Measurements from ENCODE around the gene ITPKC. TPM values are rescaled to one million over a fixed set of nuclear protein-coding genes. Genes with fewer than 3 reads are reported as not detected.

The ITPKC gene
- total and polyA plus RNA-seq, 10 of the 15 experiments (the other 5 are each of a cell fraction or from before 2014, with no cell fraction given), result 0.03 to 6.4 (median 3.5) TPM

DNA sequence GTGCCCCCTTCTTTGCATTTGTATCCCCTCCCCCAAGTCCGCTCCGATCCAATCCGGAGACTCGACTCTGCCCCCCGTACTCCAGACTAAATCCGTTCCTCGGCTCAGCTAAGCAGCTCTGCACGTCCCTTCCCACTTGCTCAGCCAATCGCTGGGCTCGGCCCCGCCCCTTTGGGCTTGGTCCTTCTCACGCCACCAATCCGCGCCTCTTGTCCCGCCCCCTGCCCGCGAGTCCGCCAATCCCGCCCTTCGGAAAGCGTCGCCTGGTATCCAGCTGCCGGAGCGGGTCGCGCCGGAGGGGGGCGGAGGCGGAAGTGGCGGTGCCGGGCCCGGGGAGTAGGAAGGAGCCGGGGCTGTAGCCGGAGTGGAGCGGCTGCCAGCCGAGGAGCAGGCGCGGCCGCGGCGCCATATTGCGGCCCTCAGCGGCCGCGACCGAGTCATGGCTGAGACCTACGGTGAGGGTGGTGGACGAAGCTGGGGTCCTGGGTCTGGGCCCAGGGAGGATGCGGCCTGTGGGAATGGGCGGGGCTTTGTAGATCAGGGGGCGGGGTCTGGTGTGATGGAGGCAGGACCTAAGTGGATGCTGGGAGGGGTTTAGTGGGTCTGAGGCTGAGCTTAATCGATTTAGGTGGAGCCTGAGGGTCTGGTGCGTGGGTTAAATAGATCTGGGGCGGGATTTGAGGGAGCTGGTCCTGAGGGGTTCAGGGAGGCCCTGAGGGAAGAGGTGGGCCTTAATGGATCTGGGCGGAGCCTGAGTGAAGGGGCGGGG lies 61.2 kb downstream of the ITPKC start, which contains the start of gene RAB4B (continued):
- TF ChIP-seq, protein P1, sequence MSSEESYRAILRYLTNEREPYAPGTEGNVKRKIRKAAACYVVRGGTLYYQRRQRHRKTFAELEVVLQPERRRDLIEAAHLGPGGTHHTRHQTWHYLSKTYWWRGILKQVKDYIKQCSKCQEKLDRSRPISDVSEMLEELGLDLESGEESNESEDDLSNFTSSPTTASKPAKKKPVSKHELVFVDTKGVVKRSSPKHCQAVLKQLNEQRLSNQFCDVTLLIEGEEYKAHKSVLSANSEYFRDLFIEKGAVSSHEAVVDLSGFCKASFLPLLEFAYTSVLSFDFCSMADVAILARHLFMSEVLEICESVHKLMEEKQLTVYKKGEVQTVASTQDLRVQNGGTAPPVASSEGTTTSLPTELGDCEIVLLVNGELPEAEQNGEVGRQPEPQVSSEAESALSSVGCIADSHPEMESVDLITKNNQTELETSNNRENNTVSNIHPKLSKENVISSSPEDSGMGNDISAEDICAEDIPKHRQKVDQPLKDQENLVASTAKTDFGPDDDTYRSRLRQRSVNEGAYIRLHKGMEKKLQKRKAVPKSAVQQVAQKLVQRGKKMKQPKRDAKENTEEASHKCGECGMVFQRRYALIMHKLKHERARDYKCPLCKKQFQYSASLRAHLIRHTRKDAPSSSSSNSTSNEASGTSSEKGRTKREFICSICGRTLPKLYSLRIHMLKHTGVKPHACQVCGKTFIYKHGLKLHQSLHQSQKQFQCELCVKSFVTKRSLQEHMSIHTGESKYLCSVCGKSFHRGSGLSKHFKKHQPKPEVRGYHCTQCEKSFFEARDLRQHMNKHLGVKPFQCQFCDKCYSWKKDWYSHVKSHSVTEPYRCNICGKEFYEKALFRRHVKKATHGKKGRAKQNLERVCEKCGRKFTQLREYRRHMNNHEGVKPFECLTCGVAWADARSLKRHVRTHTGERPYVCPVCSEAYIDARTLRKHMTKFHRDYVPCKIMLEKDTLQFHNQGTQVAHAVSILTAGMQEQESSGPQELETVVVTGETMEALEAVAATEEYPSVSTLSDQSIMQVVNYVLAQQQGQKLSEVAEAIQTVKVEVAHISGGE (CRISPR knock-in tag; IDR thresholded peaks at IDR 0.05), result no peak
- TF ChIP-seq POLR2A (IDR thresholded peaks at IDR 0.05; ENCODE audit: low read depth, low read length) (peak; percentile 95), KDM1A (IDR thresholded peaks at IDR 0.05; ENCODE audit: borderline replicate concordance) (no peak), SP1 (IDR thresholded peaks at IDR 0.05; ENCODE audit: low read depth, low read length) (peak; percentile 98), RFX5 (IDR thresholded peaks at IDR 0.05; ENCODE audit: low read depth, low read length) (no peak), RBBP5 (conservative IDR thresholded peaks at IDR 0.05) (no peak), PAX8 (IDR thresholded peaks at IDR 0.05) (no peak), CREB1 (IDR thresholded peaks at IDR 0.05; ENCODE audit: low read depth) (peak; percentile 42), LARP7 (IDR thresholded peaks at IDR 0.05) (no peak; the same call in 1 of the 2 replicates), GATAD2B (conservative IDR thresholded peaks at IDR 0.05; ENCODE audit: low read depth) (peak; percentile 76), SMAD5 (IDR thresholded peaks at IDR 0.05; ENCODE audit: low read depth) (peak; percentile 60; the same call in 1 of the 2 replicates)
- TF ChIP-seq, protein P2, sequence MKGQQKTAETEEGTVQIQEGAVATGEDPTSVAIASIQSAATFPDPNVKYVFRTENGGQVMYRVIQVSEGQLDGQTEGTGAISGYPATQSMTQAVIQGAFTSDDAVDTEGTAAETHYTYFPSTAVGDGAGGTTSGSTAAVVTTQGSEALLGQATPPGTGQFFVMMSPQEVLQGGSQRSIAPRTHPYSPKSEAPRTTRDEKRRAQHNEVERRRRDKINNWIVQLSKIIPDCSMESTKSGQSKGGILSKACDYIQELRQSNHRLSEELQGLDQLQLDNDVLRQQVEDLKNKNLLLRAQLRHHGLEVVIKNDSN (IDR thresholded peaks at IDR 0.05; ENCODE audit: borderline replicate concordance, extremely low read length, insufficient read depth, low read depth, low read length), result no peak
- TF ChIP-seq, protein P3, sequence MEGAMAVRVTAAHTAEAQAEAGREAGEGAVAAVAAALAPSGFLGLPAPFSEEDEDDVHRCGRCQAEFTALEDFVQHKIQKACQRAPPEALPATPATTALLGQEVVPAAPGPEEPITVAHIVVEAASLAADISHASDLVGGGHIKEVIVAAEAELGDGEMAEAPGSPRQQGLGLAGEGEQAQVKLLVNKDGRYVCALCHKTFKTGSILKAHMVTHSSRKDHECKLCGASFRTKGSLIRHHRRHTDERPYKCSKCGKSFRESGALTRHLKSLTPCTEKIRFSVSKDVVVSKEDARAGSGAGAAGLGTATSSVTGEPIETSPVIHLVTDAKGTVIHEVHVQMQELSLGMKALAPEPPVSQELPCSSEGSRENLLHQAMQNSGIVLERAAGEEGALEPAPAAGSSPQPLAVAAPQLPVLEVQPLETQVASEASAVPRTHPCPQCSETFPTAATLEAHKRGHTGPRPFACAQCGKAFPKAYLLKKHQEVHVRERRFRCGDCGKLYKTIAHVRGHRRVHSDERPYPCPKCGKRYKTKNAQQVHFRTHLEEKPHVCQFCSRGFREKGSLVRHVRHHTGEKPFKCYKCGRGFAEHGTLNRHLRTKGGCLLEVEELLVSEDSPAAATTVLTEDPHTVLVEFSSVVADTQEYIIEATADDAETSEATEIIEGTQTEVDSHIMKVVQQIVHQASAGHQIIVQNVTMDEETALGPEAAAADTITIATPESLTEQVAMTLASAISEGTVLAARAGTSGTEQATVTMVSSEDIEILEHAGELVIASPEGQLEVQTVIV (IDR thresholded peaks at IDR 0.05; ENCODE audit: borderline replicate concordance, partially characterized antibody), result peak; percentile 96
- TF ChIP-seq, protein P4, sequence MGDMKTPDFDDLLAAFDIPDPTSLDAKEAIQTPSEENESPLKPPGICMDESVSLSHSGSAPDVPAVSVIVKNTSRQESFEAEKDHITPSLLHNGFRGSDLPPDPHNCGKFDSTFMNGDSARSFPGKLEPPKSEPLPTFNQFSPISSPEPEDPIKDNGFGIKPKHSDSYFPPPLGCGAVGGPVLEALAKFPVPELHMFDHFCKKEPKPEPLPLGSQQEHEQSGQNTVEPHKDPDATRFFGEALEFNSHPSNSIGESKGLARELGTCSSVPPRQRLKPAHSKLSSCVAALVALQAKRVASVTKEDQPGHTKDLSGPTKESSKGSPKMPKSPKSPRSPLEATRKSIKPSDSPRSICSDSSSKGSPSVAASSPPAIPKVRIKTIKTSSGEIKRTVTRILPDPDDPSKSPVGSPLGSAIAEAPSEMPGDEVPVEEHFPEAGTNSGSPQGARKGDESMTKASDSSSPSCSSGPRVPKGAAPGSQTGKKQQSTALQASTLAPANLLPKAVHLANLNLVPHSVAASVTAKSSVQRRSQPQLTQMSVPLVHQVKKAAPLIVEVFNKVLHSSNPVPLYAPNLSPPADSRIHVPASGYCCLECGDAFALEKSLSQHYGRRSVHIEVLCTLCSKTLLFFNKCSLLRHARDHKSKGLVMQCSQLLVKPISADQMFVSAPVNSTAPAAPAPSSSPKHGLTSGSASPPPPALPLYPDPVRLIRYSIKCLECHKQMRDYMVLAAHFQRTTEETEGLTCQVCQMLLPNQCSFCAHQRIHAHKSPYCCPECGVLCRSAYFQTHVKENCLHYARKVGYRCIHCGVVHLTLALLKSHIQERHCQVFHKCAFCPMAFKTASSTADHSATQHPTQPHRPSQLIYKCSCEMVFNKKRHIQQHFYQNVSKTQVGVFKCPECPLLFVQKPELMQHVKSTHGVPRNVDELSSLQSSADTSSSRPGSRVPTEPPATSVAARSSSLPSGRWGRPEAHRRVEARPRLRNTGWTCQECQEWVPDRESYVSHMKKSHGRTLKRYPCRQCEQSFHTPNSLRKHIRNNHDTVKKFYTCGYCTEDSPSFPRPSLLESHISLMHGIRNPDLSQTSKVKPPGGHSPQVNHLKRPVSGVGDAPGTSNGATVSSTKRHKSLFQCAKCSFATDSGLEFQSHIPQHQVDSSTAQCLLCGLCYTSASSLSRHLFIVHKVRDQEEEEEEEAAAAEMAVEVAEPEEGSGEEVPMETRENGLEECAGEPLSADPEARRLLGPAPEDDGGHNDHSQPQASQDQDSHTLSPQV (IDR thresholded peaks at IDR 0.05), result no peak

All from GM12878 (cell line).